ENCODE measurements around the gene MTHFR. TPM values are rescaled to one million over a fixed set of nuclear protein-coding genes. Genes with fewer than 3 reads are reported as not detected.

Gene MTHFR
- total RNA-seq = 19.6 and 22.3 TPM in 2 replicates

DNA sequence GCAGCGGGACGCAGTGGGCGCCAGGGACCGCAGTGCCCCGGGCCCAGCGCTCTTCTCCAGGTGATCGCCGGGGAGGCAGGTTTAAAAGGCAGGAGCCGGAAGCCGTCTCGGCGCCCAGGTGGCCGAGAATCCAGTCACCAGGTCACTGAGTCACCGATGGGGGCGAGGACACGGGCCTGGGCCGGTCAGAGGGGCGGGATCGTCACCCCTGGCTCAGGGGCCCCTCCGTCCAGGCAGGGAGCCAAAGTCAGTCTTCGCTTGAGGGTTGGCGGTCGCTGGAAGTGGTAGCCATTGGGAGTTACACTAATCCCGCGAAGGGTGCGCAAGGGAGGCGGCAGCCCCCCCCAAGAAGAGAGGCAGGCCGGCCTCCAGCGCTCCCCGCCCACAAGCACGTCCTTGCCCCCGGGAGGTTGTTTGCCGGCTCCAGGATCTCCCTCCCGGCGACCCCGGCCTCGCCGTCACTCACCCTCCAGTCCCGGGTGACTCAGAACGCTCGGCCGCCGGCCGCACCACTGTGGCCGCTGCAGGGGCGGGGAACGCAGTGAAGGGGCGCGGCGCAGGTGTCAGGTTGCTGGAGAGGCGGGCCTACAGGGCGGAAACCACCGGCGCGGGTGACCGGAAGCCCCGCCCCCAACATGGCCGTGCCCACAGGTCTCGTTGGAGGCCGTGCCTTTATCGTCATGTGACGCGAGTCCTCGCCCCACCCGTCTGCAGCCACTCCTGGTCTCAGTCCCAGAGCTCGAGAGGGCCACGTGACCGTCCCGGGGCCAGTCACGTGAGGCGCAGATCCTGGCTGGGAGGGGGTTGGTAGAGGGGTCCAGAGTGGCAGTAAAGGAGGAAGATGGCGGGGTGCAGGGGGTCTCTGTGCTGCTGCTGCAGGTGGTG, at the start of gene MTHFR, which contains the start of gene CLCN6:
MTHFR (minus strand) TSS at position 543 of the 885 bp plus-strand sequence. CDS start 2,848 bp downstream, outside the sequence.
CLCN6 (plus strand) TSS at position 770 of the 885 bp plus-strand sequence; CDS start at position 842, 72 bp downstream.

DNA sequence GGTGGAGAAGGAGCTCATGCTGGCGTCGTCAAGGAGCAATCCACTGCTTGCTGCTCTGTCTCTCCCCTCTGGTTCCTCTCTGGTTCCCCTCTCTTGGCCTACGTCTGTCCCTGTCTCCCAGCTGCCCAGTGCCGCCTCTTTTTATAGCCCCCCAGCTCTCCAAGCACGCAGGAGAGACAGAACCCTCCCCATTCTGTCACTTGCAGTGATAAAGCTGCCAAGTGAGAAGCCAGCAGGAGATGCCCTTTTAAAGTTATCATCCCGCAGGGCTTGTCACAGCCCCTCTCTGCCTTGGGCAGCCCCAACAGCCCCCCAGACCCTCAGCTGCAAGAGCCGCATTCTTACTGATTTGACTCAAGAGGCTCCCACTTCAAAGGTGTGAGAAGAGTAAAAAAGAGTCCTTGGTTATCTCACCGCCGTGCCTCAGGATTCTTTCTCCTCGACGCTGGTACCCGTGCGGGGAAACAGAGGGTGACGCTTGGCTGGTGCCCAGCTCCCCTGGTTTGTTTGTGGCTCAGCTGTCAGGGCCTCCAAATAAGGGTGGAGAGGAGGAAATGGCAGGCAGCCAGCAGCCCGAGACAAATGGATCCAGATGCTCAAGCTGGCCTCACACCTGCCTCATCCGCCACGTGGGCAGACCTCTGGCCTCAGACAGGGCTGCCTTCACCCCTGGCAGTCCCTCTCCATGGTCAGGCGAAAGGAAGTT, 42.1 kb upstream of the MTHFR start, which contains the start of gene NPPA:
NPPA (minus strand) TSS at position 117 of the 706 bp plus-strand sequence; CDS start at position 18, 99 bp downstream.

DNA sequence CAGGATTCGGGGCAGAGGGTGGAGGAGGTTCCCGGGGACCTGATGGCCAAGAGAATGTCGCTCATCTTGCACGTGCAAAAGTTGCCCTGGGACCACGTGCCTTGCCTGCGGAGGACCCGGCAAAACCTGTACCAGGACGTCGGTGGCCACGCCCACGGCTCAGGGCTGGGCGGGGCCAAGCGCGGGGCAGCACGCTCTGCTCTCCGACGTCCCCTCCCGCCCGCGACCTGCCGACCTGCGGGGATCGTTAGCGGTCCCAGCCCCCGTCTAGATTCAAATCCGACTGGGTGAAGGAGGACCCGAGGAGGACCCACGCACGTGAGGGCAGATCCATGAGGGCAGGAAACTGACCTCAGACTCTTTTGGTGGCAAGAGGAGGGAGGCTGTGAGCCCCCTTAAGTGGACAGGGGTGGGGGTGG, 43.8 kb downstream of the MTHFR start, which contains the start of gene C1orf167:
C1orf167 (plus strand) TSS at position 206 of the 419 bp plus-strand sequence. CDS start 2,208 bp downstream, outside the sequence.

DNA sequence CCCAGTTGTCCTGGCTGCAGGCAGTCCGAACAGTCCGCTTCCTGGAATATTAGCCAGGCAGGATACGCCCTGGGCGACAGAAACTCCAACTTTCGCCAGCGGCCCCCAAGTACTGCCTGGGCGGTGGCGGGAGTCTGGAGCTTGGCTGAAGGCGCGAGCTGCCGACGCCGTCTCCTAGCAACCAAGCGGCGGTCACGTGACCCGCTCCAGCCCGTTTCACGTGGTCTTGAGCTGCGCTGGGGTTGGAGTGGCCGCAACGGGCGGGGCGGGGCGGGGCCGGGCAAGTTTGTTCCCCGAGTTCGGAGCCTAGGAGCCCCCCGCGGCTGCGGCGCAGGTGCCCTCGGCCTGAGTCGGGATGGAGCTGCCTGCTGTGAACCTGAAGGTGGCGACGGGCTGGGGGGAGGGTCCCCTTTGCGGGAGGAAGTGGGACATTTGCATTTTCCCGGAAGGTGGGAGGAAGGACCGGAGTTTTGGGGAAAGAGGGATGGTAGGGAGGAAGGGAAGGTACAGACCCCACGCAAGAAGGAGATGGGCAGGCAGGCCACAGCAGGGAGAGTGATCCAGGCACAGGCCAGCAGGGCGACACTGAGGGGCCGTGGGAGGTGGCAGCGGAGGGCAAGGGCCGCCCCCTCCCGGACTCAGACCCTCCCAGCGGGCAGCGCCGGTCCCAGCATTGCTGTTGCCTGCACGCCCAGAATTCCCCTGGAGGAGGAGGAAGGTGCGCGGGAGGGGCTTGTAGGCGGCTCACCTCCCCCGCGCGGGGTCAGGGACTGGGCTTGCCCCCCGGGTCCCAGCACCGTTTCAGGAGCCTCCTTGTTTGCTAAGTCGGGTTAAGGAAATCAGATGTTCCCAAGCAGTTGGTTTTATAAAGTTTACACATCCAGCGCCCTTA, 69.7 kb downstream of the MTHFR start, which contains the start of gene AGTRAP:
AGTRAP (plus strand) TSS at position 283 of the 892 bp plus-strand sequence; CDS start at position 356, 73 bp downstream.

Other genes starting within 250 kb of the MTHFR start
- 1.6 and 3.6 TPM in 2 replicates for gene FBXO2, start 151.5 kb downstream of the MTHFR start, total RNA-seq
- gene FBXO44, start 151.1 kb downstream of the MTHFR start, total RNA-seq = 7.1 and 12.2 TPM in 2 replicates
- 3.3 and 5.9 TPM in 2 replicates for gene FBXO6, start 141.8 kb downstream of the MTHFR start, total RNA-seq
- gene MAD2L2, start 124.8 kb downstream of the MTHFR start, total RNA-seq = 26.7 and 38.0 TPM in 2 replicates
- under 0.01 and 1.2 TPM in 2 replicates for gene DRAXIN, start 114.3 kb downstream of the MTHFR start, total RNA-seq
- 37.6 and 58.2 TPM in 2 replicates for gene AGTRAP, start 69.8 kb downstream of the MTHFR start, total RNA-seq
- not detected in 2 replicates for gene C1orf167, start 43.8 kb downstream of the MTHFR start, total RNA-seq
- 11.0 and 16.0 TPM in 2 replicates for gene CLCN6, start 227 bp upstream of the MTHFR start, total RNA-seq
- not detected in 2 replicates for gene NPPA, start 41.8 kb upstream of the MTHFR start, total RNA-seq
- gene NPPB, start 53.0 kb upstream of the MTHFR start, total RNA-seq = 12.8 and 19.7 TPM in 2 replicates
- 96.2 and 122 TPM in 2 replicates for gene KIAA2013, start 120.5 kb upstream of the MTHFR start, total RNA-seq
- gene PLOD1, start 128.8 kb upstream of the MTHFR start, total RNA-seq = 1,035 and 1,503 TPM in 2 replicates
- gene MFN2, start 174.5 kb upstream of the MTHFR start, total RNA-seq = 54.9 and 79.9 TPM in 2 replicates
- 24.1 and 27.0 TPM in 2 replicates for gene MIIP, start 213.5 kb upstream of the MTHFR start, total RNA-seq